HG02938 (cell line): Measurements from ENCODE around the gene PYGL.
A peak's percentile ranks its signal among the peaks of the same experiment; 100 is the strongest.
"Not testable (repeated sequence)": the region's sequence is repeated elsewhere in the genome, so short reads cannot be mapped to it uniquely, and the experiment has no call there.

Experiments used
- ATAC-seq: cut with Tn5 transposase; IDR thresholded peaks from one replicate; pipeline ENCODE4 v1.9.1; 2021; ENCODE audit warnings: mild to moderate bottlenecking, moderate library complexity; ENCODE audit not compliant: unreplicated experiment

PYGL gene

GRCh38 chr14:50943943-50944646 lies at the start of gene PYGL:
Gene PYGL (minus strand): TSS chr14:50944483. CDS start chr14:50944403, 80 bp downstream.
- ATAC-seq = no peak

- ATAC-seq = no peak
These were observed 41.6 kb upstream of the PYGL start for GRCh38 chr14:50985859-50986331.

- ATAC-seq = no peak
These were observed 41.0 kb upstream of the PYGL start for GRCh38 chr14:50985124-50985858.

GRCh38 chr14:50984036-50984710 lies 39.9 kb upstream of the PYGL start:
- no peak for ATAC-seq

- no peak for ATAC-seq
These were observed 35.9 kb upstream of the PYGL start for GRCh38 chr14:50979941-50980850.

- ATAC-seq = peak; percentile 98
These were observed 34.6 kb upstream of the PYGL start for GRCh38 chr14:50978888-50979287.

GRCh38 chr14:50978529-50978871 lies 34.2 kb upstream of the PYGL start:
- ATAC-seq = no peak

- ATAC-seq = no peak
These were observed 33.7 kb upstream of the PYGL start for GRCh38 chr14:50977863-50978528.

- no peak for ATAC-seq
These were observed 29.8 kb upstream of the PYGL start for GRCh38 chr14:50974118-50974517.

- ATAC-seq = no peak
These were observed 28.5 kb upstream of the PYGL start for GRCh38 chr14:50972734-50973133.

- no peak for ATAC-seq
These were observed 26.9 kb upstream of the PYGL start for GRCh38 chr14:50970886-50971781.

- no peak for ATAC-seq
These were observed 23.5 kb upstream of the PYGL start for GRCh38 chr14:50967790-50968189.

- no peak for ATAC-seq
These were observed 22.8 kb upstream of the PYGL start for GRCh38 chr14:50967103-50967502.

GRCh38 chr14:50964683-50965390 lies 20.6 kb upstream of the PYGL start:
- ATAC-seq = no peak

GRCh38 chr14:50963919-50964318 lies 19.6 kb upstream of the PYGL start:
- no peak for ATAC-seq

- no peak for ATAC-seq
These were observed 17.4 kb upstream of the PYGL start for GRCh38 chr14:50961605-50962221.

GRCh38 chr14:50957296-50957695 lies 13.0 kb upstream of the PYGL start:
- ATAC-seq = no peak

GRCh38 chr14:50956421-50956820 lies 12.1 kb upstream of the PYGL start:
- not testable (repeated sequence) for ATAC-seq
